Neural crest cell (in vitro differentiated cells): Measurements from ENCODE around the gene DCST2. TPM values are rescaled to one million over a fixed set of nuclear protein-coding genes. Genes with fewer than 3 reads are reported as not detected.

Experiments
- DNase-seq: peaks from one replicate; pipeline ENCODE4 v3.0.0; 2021; ENCODE audit warnings: low read depth, mixed read lengths, low spot score
- H3K27ac Mint-ChIP-seq: one replicate; pipeline ENCODE4 v1.8.0; 2021; ENCODE audit warnings: mild to moderate bottlenecking, mixed read lengths; ENCODE audit not compliant: unreplicated experiment
- H3K27me3 Mint-ChIP-seq: 2 replicates; pipeline ENCODE4 v1.8.0; 2021; ENCODE audit warnings: low read depth, mild to moderate bottlenecking, mixed read lengths
- H3K36me3 Mint-ChIP-seq: 2 replicates; pipeline ENCODE4 v1.8.0; 2021; ENCODE audit warnings: low read depth, mild to moderate bottlenecking, mixed read lengths
- H3K4me1 Mint-ChIP-seq: 2 replicates; pipeline ENCODE4 v1.8.0; 2021; ENCODE audit warnings: mixed read lengths
- H3K4me3 Mint-ChIP-seq: one replicate; pipeline ENCODE4 v1.8.0; 2021; ENCODE audit warnings: mild to moderate bottlenecking, mixed read lengths
- H3K9me3 Mint-ChIP-seq: 2 replicates; pipeline ENCODE4 v1.8.0; 2021; ENCODE audit warnings: mixed read lengths
- CTCF ChIP-seq: fragments of 200-600 bp; sonication (generic); conservative IDR thresholded peaks from 2 replicates; pipeline ENCODE4 v1.5.0; 2021; ENCODE audit warnings: antibody characterized with exemption, mild to moderate bottlenecking
- total RNA-seq: library from RNA; stranded (reverse); gene quantifications from 2 replicates; pipeline ENCODE4 v1.2.1, GENCODE V29; 2021

The DCST2 gene
- total RNA-seq, 1 donor from 2014 or later, result 1.3 TPM

DNA sequence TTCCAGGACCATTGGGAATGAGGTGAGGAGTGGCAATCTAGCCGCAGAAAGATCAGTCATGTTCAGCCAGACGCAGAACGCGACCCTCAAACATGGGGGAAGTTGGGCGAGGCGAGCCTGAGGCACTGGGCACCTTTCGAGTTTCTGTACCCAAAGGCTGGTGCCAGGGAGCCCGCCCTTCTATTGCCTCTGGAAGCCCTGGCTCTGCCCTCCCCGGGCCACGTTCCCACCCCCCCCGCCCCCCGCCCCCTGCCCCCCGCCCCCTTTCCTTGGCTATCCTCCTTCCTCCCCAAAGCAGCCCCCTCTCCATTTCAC lies 33.2 kb downstream of the DCST2 start:
- Mint-ChIP-seq H3K9me3 (no peaks in the 10 kb centered on the region), H3K27me3 (no peaks in the 10 kb centered on the region), H3K4me3 (peak overlapping the region; percentile 92)

DNA sequence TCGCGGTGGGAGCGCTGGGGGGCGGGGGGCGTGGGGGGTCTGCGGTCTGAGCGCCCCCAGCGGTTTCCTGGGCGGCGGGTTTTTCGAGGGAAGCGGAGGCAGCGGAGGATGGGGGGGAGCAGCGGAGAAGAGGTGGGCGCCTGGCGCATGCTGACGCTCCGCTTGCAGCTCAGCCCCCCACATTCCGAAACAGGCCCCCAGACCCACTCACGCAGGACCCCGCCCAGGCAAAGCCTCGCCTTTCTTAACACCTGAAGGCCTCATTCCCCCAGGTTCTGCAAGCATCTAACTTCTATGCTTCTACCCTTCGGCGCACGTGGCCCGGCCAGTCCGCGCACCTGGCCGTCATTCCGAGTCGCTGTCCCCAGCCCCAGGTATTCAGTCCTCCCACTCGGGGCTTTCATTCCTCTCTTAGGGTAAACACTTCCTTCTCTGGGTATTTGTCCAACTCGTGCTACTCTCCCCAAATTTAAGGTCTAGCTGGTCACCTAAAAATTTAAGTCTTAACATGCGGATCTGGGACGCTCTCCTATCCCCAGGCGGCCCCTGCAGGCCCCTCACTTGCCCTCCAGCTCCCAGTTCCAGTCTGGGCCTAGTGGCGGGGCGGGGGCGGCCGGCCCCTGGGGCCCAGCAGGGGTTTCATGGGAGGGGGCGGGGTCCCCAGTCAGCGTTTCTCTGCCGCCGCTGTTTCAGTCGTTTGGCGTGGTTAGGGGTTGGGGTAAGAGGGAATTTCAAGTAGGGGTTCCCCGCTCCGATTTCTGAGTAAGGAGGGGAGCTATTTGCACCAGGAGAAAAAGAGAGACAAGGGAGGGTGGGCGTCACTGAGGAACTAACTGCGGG lies 33.8 kb downstream of the DCST2 start:
- Mint-ChIP-seq H3K4me1 (peaks cover 31% of the 10 kb centered on the region), H3K36me3 (no peaks in the 10 kb centered on the region), H3K27me3 (no peaks in the 10 kb centered on the region), H3K9me3 (no peaks in the 10 kb centered on the region), H3K27ac (no peak overlapping the region), H3K4me3 (peak overlapping the region; percentile 92)
- no peak for TF ChIP-seq CTCF
- no peak for DNase-seq

More for the DNA sequence above, 33.2 kb downstream of the DCST2 start:
- TF ChIP-seq CTCF, result no peak
- no peak for DNase-seq
- Mint-ChIP-seq H3K4me1 (peaks cover 31% of the 10 kb centered on the region), H3K36me3 (no peaks in the 10 kb centered on the region), H3K27ac (no peak overlapping the region)

DNA sequence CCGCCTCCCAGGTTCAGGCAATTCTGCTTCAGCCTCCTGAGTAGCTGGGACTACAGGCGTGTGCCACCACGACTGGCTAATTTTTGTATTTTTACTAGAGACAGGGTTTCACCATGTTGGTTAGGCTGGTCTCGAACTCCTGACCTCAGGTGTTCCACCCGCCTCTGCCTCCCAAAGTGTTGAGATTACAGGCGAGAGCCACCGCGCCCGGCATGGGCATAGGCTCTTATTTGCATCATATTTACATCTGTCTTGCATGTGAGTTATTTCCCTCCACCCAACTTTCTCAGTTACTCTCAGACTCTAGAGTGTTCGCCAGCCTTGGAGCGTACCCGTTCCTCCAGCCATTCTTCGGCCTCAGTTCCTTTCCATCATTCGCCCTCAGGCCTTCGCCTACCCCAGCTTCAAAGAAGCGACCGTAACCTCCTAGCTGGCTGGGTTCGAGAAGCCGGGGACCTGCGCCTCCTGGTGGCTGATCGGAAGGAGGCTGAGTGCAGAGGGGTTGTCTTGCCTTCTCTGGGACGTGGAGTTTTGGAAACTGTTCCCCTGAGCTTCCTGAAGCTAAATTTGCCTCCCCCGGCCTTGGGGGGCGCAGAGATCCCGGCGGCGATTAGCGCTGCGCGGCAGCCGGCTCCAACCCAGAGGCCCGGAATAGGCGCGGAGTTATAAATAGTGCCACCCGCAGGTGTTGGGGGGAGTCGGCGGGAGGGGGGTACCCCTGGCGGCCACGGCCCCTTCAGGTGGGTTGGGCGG lies 34.6 kb downstream of the DCST2 start:
- no peaks in the 10 kb centered on the region for H3K36me3 Mint-ChIP-seq
- no peaks in the 10 kb centered on the region for H3K9me3 Mint-ChIP-seq
- peak; percentile 81 for TF ChIP-seq CTCF
- H3K4me3 Mint-ChIP-seq, result peak overlapping the region; percentile 81
- DNase-seq, result peak; percentile 74
- H3K4me1 Mint-ChIP-seq, result peaks cover 25% of the 10 kb centered on the region
- H3K27ac Mint-ChIP-seq, result no peak overlapping the region
- no peaks in the 10 kb centered on the region for H3K27me3 Mint-ChIP-seq

DNA sequence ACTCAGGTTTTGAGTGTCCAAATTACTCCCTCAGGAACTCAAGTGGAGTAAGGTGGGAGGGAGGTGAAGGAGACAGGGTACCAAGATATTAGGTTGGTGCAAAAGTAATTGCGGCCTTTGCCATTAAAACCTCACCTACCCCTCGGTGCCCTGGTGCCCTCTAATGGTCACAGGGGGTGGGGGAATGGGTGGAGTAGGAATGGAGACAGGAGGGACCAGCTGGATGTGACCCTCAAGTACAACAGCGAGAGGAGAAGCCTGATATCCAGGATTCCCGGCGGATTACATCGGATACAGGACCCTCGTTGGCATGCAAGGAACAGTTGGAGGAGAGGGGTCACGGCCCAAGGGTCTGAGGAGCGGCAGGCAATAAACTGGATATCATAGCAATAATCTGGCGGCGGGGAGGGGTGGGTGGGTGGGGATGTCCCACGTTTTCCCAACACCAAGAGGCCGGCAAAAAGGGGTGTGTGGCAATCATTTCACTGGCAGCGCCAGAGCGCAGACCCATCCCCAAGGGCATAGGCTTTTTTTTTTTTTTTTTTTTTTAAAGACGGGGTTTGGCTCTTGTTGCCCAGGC lies 35.3 kb downstream of the DCST2 start:
- Mint-ChIP-seq H3K4me1 (peaks cover 20% of the 10 kb centered on the region), H3K9me3 (no peaks in the 10 kb centered on the region), H3K27me3 (no peaks in the 10 kb centered on the region), H3K36me3 (no peaks in the 10 kb centered on the region), H3K4me3 (peak overlapping the region; percentile 81), H3K27ac (no peak overlapping the region)
- no peak for DNase-seq
- no peak for TF ChIP-seq CTCF

GRCh38 chr1:154996966-154997701 lies 36.4 kb downstream of the DCST2 start:
- no peak for TF ChIP-seq CTCF
- H3K4me1 Mint-ChIP-seq, result peaks cover 18% of the 10 kb centered on the region
- no peaks in the 10 kb centered on the region for H3K36me3 Mint-ChIP-seq
- H3K4me3 Mint-ChIP-seq, result peak overlapping the region; percentile 65
- H3K9me3 Mint-ChIP-seq, result no peaks in the 10 kb centered on the region
- H3K27ac Mint-ChIP-seq, result peak overlapping the region; percentile 67
- DNase-seq, result no peak
- no peaks in the 10 kb centered on the region for H3K27me3 Mint-ChIP-seq
